WTC11 (cell line): ENCODE measurements around the gene SVBP. TPM values are rescaled to one million over a fixed set of nuclear protein-coding genes. Genes with fewer than 3 reads are reported as not detected.

Experiments used
- ATAC-seq: fragments of 200-7000 bp; cut with Tn5 transposase; 2 replicates; pipeline ENCODE4 v1.10.0; 2021; ENCODE audit warnings: mild to moderate bottlenecking, moderate library complexity
- CTCF ChIA-PET: fragments of 300-600 bp; sonication (Branson Sonifier 250); formaldehyde crosslinking; loops from one replicate; lab custom pipeline; 2021; ENCODE audit warnings: antibody characterized with exemption; lab: Charles Lee
- POLR2A ChIA-PET: fragments of 350-600 bp; sonication (Branson Sonifier 250); formaldehyde crosslinking; loops from one replicate; lab custom pipeline; 2021; ENCODE audit warnings: antibody characterized with exemption; lab: Charles Lee
- DNase-seq: peaks from one replicate; pipeline ENCODE4 v3.0.0; 2021; ENCODE audit warnings: low spot score
- H3K27ac Mint-ChIP-seq: 2 replicates; pipeline ENCODE4 v1.8.0; 2021; ENCODE audit warnings: mixed read lengths
- H3K27me3 Mint-ChIP-seq: 2 replicates; pipeline ENCODE4 v1.8.0; 2021; ENCODE audit warnings: low read depth, mild to moderate bottlenecking, moderate library complexity, mixed read lengths
- H3K36me3 Mint-ChIP-seq: 2 replicates; pipeline ENCODE4 v1.8.0; 2021; ENCODE audit warnings: mixed read lengths
- H3K4me1 Mint-ChIP-seq: 2 replicates; pipeline ENCODE4 v1.8.0; 2022; ENCODE audit warnings: mixed read lengths
- H3K4me3 Mint-ChIP-seq: 2 replicates; pipeline ENCODE4 v1.8.0; 2021; ENCODE audit warnings: mild to moderate bottlenecking, moderate library complexity, mixed read lengths
- H3K9me3 Mint-ChIP-seq: 2 replicates; pipeline ENCODE4 v1.8.0; 2021; ENCODE audit warnings: mixed read lengths
- AR ChIP-seq: fragments of 250-450 bp; sonication (Bioruptor Pico); IDR thresholded peaks from 2 replicates; pipeline ENCODE4 v1.9.0; 2021; ENCODE audit warnings: mild to moderate bottlenecking
- ATF3 ChIP-seq: sonication (generic); formaldehyde crosslinking; conservative IDR thresholded peaks from 2 replicates; pipeline ENCODE4 v1.8.1; 2022; ENCODE audit warnings: mild to moderate bottlenecking, missing genetic modification reagents
- E2F5 ChIP-seq: sonication (generic); formaldehyde crosslinking; IDR thresholded peaks from 2 replicates; pipeline ENCODE4 v1.8.1; 2022; ENCODE audit warnings: mild to moderate bottlenecking, moderate library complexity, missing genetic modification reagents
- ETV6 ChIP-seq: sonication (generic); formaldehyde crosslinking; IDR thresholded peaks from 2 replicates; pipeline ENCODE4 v1.8.1; 2022; ENCODE audit warnings: mild to moderate bottlenecking, missing genetic modification reagents
- GRHL2 ChIP-seq: fragments of 250-450 bp; sonication (Bioruptor Pico); IDR thresholded peaks from 2 replicates; pipeline ENCODE4 v1.8.0; 2022; ENCODE audit warnings: mild to moderate bottlenecking, moderate library complexity; ENCODE audit not compliant: insufficient replicate concordance, severe bottlenecking
- JAZF1 ChIP-seq: fragments of 250-450 bp; sonication (Bioruptor Pico); IDR thresholded peaks from 2 replicates; pipeline ENCODE4 v1.9.0; 2021; ENCODE audit warnings: moderate library complexity, mild to moderate bottlenecking, inconsistent platforms
- JUN ChIP-seq: sonication (generic); formaldehyde crosslinking; IDR thresholded peaks from 2 replicates; pipeline ENCODE4 v1.8.0; 2023; ENCODE audit warnings: mild to moderate bottlenecking, missing genetic modification reagents
- NFATC4 ChIP-seq: fragments of 250-450 bp; sonication (Bioruptor Pico); IDR thresholded peaks from 2 replicates; pipeline ENCODE4 v1.9.0; 2021; ENCODE audit warnings: mild to moderate bottlenecking
- NFE2L1 ChIP-seq: sonication (generic); formaldehyde crosslinking; IDR thresholded peaks from 2 replicates; pipeline ENCODE4 v1.8.1; 2023; ENCODE audit warnings: missing genetic modification reagents
- OVOL2 ChIP-seq: fragments of 250-450 bp; sonication (Bioruptor Pico); IDR thresholded peaks from 2 replicates; pipeline ENCODE4 v1.9.0; 2021; ENCODE audit warnings: mild to moderate bottlenecking, borderline replicate concordance
- SMAD3 ChIP-seq: sonication (generic); formaldehyde crosslinking; IDR thresholded peaks from 2 replicates; pipeline ENCODE4 v1.8.0; 2022; ENCODE audit warnings: missing genetic modification reagents, mild to moderate bottlenecking, borderline replicate concordance
- TEAD1 ChIP-seq: sonication (generic); formaldehyde crosslinking; IDR thresholded peaks from 2 replicates; pipeline ENCODE4 v1.8.0; 2022; ENCODE audit warnings: mild to moderate bottlenecking, missing genetic modification reagents
- USF2 ChIP-seq: sonication (generic); formaldehyde crosslinking; IDR thresholded peaks from 2 replicates; pipeline ENCODE4 v1.8.1; 2023; ENCODE audit warnings: mild to moderate bottlenecking, missing genetic modification reagents, moderate library complexity
- ZBTB21 ChIP-seq: sonication (generic); formaldehyde crosslinking; IDR thresholded peaks from 2 replicates; pipeline ENCODE4 v1.8.1; 2023; ENCODE audit warnings: mild to moderate bottlenecking, missing genetic modification reagents, borderline replicate concordance
- ZNF138 ChIP-seq: sonication (generic); formaldehyde crosslinking; conservative IDR thresholded peaks from 2 replicates; pipeline ENCODE4 v1.8.1; 2022; ENCODE audit warnings: mild to moderate bottlenecking, moderate library complexity, missing genetic modification reagents
- ZNF423 ChIP-seq: fragments of 250-450 bp; sonication (Bioruptor Pico); IDR thresholded peaks from 2 replicates; pipeline ENCODE4 v2.1.2; 2022; ENCODE audit warnings: mild to moderate bottlenecking, moderate library complexity
- ZNF425 ChIP-seq: fragments of 250-450 bp; sonication (Bioruptor Pico); conservative IDR thresholded peaks from 2 replicates; pipeline ENCODE4 v1.9.0; 2021; ENCODE audit warnings: mild to moderate bottlenecking
- total RNA-seq: library from RNA; stranded (reverse); gene quantifications from 3 replicates; pipeline ENCODE4 v1.2.3, GENCODE V29; 2021
- TF ChIP-seq, protein P1 (sequence below): fragments of 250-450 bp; sonication (Bioruptor Pico); IDR thresholded peaks from 2 replicates; pipeline ENCODE4 v1.9.0; 2021; ENCODE audit warnings: moderate library complexity, mild to moderate bottlenecking, inconsistent platforms, borderline replicate concordance
- TF ChIP-seq, protein P2 (sequence below): sonication (generic); formaldehyde crosslinking; IDR thresholded peaks from 2 replicates; pipeline ENCODE4 v1.8.1; 2022; ENCODE audit warnings: mild to moderate bottlenecking, missing genetic modification reagents, moderate library complexity, borderline replicate concordance
- TF ChIP-seq, protein P3 (sequence below): fragments of 200-600 bp; IDR thresholded peaks from 2 replicates; pipeline ENCODE4 v1.8.0; 2022; ENCODE audit warnings: antibody characterized with exemption
- TF ChIP-seq, protein P4 (sequence below): sonication (generic); formaldehyde crosslinking; IDR thresholded peaks from 2 replicates; pipeline ENCODE4 v1.8.0; 2022; ENCODE audit warnings: mild to moderate bottlenecking, missing genetic modification reagents

The SVBP gene
- total RNA-seq, 1 experiment from 2014 or later = 28.7 TPM

GRCh38 chr1:42807056-42807668 is 10.0 kb downstream of the SVBP start (continued):
- TF ChIP-seq TEAD1 (CRISPR knock-in tag) = no peak
- no peak for TF ChIP-seq ZNF138 (CRISPR knock-in tag)
- no peak for TF ChIP-seq ETV6 (CRISPR knock-in tag)
- no peak for TF ChIP-seq ZBTB21 (CRISPR knock-in tag)
- TF ChIP-seq, protein P1, sequence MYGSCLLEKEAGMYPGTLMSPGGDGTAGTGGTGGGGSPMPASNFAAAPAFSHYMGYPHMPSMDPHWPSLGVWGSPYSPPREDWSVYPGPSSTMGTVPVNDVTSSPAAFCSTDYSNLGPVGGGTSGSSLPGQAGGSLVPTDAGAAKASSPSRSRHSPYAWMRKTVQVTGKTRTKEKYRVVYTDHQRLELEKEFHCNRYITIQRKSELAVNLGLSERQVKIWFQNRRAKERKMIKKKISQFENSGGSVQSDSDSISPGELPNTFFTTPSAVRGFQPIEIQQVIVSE = no peak
- no peak for TF ChIP-seq AR (CRISPR knock-in tag)
- no peak for TF ChIP-seq OVOL2
- TF ChIP-seq ZNF423 (CRISPR knock-in tag) = no peak

GRCh38 chr1:42806593-42806992 is 10.6 kb downstream of the SVBP start:
- CTCF ChIA-PET = interaction anchor here (1.0 to 1.4 kb wide), 3 partner anchors 40 to 267 kb away, joined by 3 to 4 read pairs (median 3); partner anchors contain the start of genes P3H1 and ZNF691
- Mint-ChIP-seq H3K4me1 (no peaks in the 10 kb centered on the region), H3K27me3 (no peaks in the 10 kb centered on the region), H3K27ac (no peak overlapping the region), H3K9me3 (peaks cover 36% of the 10 kb centered on the region), H3K4me3 (no peak overlapping the region), H3K36me3 (peaks cover 36% of the 10 kb centered on the region)
- no peak for TF ChIP-seq GRHL2
- no peak for TF ChIP-seq ZNF425
- POLR2A ChIA-PET = no interaction called here
- DNase-seq (no peak), ATAC-seq (no peak)

DNA sequence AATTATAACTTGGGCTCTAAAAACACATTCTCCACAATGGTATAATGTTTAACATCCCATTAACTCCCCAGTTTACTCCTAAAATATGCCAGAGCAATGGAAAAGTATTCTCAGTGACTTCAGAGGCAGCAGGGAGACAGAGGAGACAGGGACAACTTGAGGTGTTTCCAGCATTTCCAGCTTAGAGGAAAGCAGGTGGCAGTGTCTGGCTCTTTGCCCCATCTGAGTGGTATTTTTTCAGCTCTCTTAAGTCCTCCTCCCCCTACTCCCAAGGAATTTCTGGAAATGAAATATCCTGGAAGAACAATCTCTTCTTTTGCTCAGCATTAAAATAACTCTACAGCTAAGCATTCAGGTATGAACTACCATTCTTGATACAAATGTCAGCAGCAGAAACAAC is 11.0 kb downstream of the SVBP start:
- DNase-seq (no peak), ATAC-seq (no peak)
- H3K9me3 Mint-ChIP-seq = peaks cover 36% of the 10 kb centered on the region
- H3K27me3 Mint-ChIP-seq = no peaks in the 10 kb centered on the region
- no peak overlapping the region for H3K27ac Mint-ChIP-seq
- peaks cover 36% of the 10 kb centered on the region for H3K36me3 Mint-ChIP-seq
- no peaks in the 10 kb centered on the region for H3K4me1 Mint-ChIP-seq
- H3K4me3 Mint-ChIP-seq = no peak overlapping the region
- ChIA-PET CTCF (interaction anchor here (1.0 to 1.4 kb wide), 3 partner anchors 40 to 267 kb away, joined by 3 to 4 read pairs (median 3); partner anchors contain the start of genes P3H1 and ZNF691), POLR2A (no interaction called here)
- TF ChIP-seq NFATC4 (no peak), JUN (CRISPR knock-in tag) (no peak), NFE2L1 (CRISPR knock-in tag) (no peak), SMAD3 (CRISPR knock-in tag) (no peak), ATF3 (CRISPR knock-in tag) (no peak), E2F5 (CRISPR knock-in tag) (no peak), JAZF1 (CRISPR knock-in tag) (no peak), USF2 (CRISPR knock-in tag) (no peak)
- TF ChIP-seq, protein P2, sequence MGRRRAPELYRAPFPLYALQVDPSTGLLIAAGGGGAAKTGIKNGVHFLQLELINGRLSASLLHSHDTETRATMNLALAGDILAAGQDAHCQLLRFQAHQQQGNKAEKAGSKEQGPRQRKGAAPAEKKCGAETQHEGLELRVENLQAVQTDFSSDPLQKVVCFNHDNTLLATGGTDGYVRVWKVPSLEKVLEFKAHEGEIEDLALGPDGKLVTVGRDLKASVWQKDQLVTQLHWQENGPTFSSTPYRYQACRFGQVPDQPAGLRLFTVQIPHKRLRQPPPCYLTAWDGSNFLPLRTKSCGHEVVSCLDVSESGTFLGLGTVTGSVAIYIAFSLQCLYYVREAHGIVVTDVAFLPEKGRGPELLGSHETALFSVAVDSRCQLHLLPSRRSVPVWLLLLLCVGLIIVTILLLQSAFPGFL (CRISPR knock-in tag) = no peak
- TF ChIP-seq, protein P3, sequence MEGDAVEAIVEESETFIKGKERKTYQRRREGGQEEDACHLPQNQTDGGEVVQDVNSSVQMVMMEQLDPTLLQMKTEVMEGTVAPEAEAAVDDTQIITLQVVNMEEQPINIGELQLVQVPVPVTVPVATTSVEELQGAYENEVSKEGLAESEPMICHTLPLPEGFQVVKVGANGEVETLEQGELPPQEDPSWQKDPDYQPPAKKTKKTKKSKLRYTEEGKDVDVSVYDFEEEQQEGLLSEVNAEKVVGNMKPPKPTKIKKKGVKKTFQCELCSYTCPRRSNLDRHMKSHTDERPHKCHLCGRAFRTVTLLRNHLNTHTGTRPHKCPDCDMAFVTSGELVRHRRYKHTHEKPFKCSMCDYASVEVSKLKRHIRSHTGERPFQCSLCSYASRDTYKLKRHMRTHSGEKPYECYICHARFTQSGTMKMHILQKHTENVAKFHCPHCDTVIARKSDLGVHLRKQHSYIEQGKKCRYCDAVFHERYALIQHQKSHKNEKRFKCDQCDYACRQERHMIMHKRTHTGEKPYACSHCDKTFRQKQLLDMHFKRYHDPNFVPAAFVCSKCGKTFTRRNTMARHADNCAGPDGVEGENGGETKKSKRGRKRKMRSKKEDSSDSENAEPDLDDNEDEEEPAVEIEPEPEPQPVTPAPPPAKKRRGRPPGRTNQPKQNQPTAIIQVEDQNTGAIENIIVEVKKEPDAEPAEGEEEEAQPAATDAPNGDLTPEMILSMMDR = no peak
- TF ChIP-seq, protein P4, sequence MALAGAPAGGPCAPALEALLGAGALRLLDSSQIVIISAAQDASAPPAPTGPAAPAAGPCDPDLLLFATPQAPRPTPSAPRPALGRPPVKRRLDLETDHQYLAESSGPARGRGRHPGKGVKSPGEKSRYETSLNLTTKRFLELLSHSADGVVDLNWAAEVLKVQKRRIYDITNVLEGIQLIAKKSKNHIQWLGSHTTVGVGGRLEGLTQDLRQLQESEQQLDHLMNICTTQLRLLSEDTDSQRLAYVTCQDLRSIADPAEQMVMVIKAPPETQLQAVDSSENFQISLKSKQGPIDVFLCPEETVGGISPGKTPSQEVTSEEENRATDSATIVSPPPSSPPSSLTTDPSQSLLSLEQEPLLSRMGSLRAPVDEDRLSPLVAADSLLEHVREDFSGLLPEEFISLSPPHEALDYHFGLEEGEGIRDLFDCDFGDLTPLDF (CRISPR knock-in tag) = no peak
